K562 treated with DMSO at 1 percent for 48 hours (cell line): ENCODE data around the gene OR2T3. TPM values are rescaled to one million over a fixed set of nuclear protein-coding genes. Genes with fewer than 3 reads are reported as not detected.

Experiments used
- total RNA-seq: library from RNA; unstranded; fragments of 300-600 nt; gene quantifications from 2 replicates; pipeline ENCODE4 v1.2.3, GENCODE V29; 2022; ENCODE audit warnings: low replicate concordance; ENCODE audit errors: extremely low read depth

OR2T3 gene
- not detected in 2 replicates for total RNA-seq

GRCh38 chr1:248473051-248473450, at the start of gene OR2T3:
TSS of gene OR2T3 (plus strand) at chr1:248473351. CDS start at chr1:248473351, 0 bp downstream.

GRCh38 chr1:248445399-248445798, 27.8 kb upstream of the OR2T3 start, which contains the start of gene OR2T2:
TSS of gene OR2T2 (plus strand) at chr1:248445637. CDS start at chr1:248452798, 7,161 bp downstream.

GRCh38 chr1:248488289-248488688, 15.1 kb downstream of the OR2T3 start, which contains the start of gene OR2T5:
TSS of gene OR2T5 (plus strand) at chr1:248488589. CDS start at chr1:248488589, 0 bp downstream.

GRCh38 chr1:248507773-248508172, 34.6 kb downstream of the OR2T3 start, which contains the start of gene OR2G6:
TSS of gene OR2G6 (plus strand) at chr1:248508073. CDS start at chr1:248521647, 13,574 bp downstream.

Other genes starting within 250 kb of the OR2T3 start
- gene OR2M4, start 241.9 kb upstream of the OR2T3 start, total RNA-seq, result not detected in 2 replicates
- not detected in 2 replicates for gene OR2T33, start 195.4 kb upstream of the OR2T3 start, total RNA-seq
- gene OR2T12, start 169.9 kb upstream of the OR2T3 start, total RNA-seq, result not detected in 2 replicates
- gene OR2M7, start 148.8 kb upstream of the OR2T3 start, total RNA-seq, result not detected in 2 replicates
- not detected in 2 replicates for gene OR14C36, start 124.6 kb upstream of the OR2T3 start, total RNA-seq
- gene OR2T4, start 111.7 kb upstream of the OR2T3 start, total RNA-seq, result not detected in 2 replicates
- gene OR2T6, start 97.6 kb upstream of the OR2T3 start, total RNA-seq, result not detected in 2 replicates
- not detected in 2 replicates for gene OR2T1, start 70.3 kb upstream of the OR2T3 start, total RNA-seq
- gene OR2T2, start 27.7 kb upstream of the OR2T3 start, total RNA-seq, result not detected in 2 replicates
- not detected in 2 replicates for gene OR2T5, start 15.2 kb downstream of the OR2T3 start, total RNA-seq
- not detected in 2 replicates for gene OR2G6, start 34.7 kb downstream of the OR2T3 start, total RNA-seq
- not detected in 2 replicates for gene OR2T29, start 89.4 kb downstream of the OR2T3 start, total RNA-seq
- not detected in 2 replicates for gene OR2T34, start 101.4 kb downstream of the OR2T3 start, total RNA-seq
- not detected in 2 replicates for gene OR2T10, start 124.3 kb downstream of the OR2T3 start, total RNA-seq
- gene OR2T11, start 161.7 kb downstream of the OR2T3 start, total RNA-seq, result not detected in 2 replicates
- not detected in 2 replicates for gene OR2T35, start 171.9 kb downstream of the OR2T3 start, total RNA-seq
- not detected in 2 replicates for gene OR2T27, start 182.2 kb downstream of the OR2T3 start, total RNA-seq
- gene OR14I1, start 229.4 kb downstream of the OR2T3 start, total RNA-seq, result not detected in 2 replicates